SK-N-SH (cell line): ENCODE data around the gene TMEM63B. TPM values are rescaled to one million over a fixed set of nuclear protein-coding genes. Genes with fewer than 3 reads are reported as not detected.
A peak's percentile ranks its signal among the peaks of the same experiment; 100 is the strongest.

ENCODE experiments used
- CTCF ChIA-PET: fragments of 300-600, 350-600 bp; formaldehyde crosslinking; extraction: SDS; loops from one replicate; lab custom pipeline; 2021; lab: Yijun Ruan, JAX
- POLR2A ChIA-PET: fragments of 350-600 bp; sonication (Branson Sonifier 250); formaldehyde crosslinking; extraction: SDS; loops from one replicate; lab custom pipeline; 2020; ENCODE audit warnings: antibody characterized with exemption, inconsistent platforms; lab: Yijun Ruan, JAX
- DNase-seq: peaks from one replicate; pipeline ENCODE4 v3.0.0; 2012
- H2AFZ ChIP-seq: fragments of 200-600 bp; sonication (generic); 2 replicates; pipeline ENCODE4 v1.8.1; 2016; ENCODE audit warnings: antibody characterized with exemption, mild to moderate bottlenecking, low read depth
- H3F3A ChIP-seq: fragments of 200-600 bp; sonication (generic); replicated peaks from 2 replicates; pipeline ENCODE3; 2016; ENCODE audit warnings: antibody characterized with exemption, mild to moderate bottlenecking; ENCODE audit not compliant: insufficient read depth
- H3K27ac ChIP-seq, 2 experiments: fragments of 200-500 bp in 1 of 2; fragments of 200-600 bp in 1 of 2; sonication (Bioruptor generic) in 1 of 2; sonication (generic), shearing (Covaris generic) in 1 of 2; 2 replicates each; pipeline versions ENCODE4 v1.5.1 to v1.6.1; 2014 to 2016; ENCODE audit warnings: low read depth in 2 of 2, inconsistent platforms in 1 of 2, low read length in 1 of 2, mild to moderate bottlenecking in 1 of 2, mixed read lengths in 1 of 2
- H3K27me3 ChIP-seq: fragments of 200-600 bp; sonication (generic), shearing (Covaris generic); 2 replicates; pipeline ENCODE4 v1.6.1; 2016; ENCODE audit warnings: mixed run types; ENCODE audit not compliant: insufficient read depth
- H3K36me3 ChIP-seq, 2 experiments: fragments of 200-500 bp in 1 of 2; fragments of 200-600 bp in 1 of 2; sonication (Bioruptor generic) in 1 of 2; sonication (generic) in 1 of 2; replicated peaks in 1 of 2; 2 replicates each; pipeline versions ENCODE3 to v1.5.1; 2014 to 2016; ENCODE audit warnings: low read length in 1 of 2, mild to moderate bottlenecking in 1 of 2; ENCODE audit not compliant: insufficient read depth in 2 of 2, control insufficient read depth in 1 of 2
- H3K4me1 ChIP-seq, 2 experiments: fragments of 200-500 bp in 1 of 2; fragments of 200-600 bp in 1 of 2; sonication (Bioruptor generic) in 1 of 2; sonication (generic), shearing (Covaris generic) in 1 of 2; 2 replicates each; pipeline versions ENCODE4 v1.5.1 to v1.6.1; 2014 to 2016; ENCODE audit warnings: low read depth in 1 of 2, low read length in 1 of 2, mixed run types in 1 of 2; ENCODE audit not compliant: insufficient read depth in 2 of 2, control insufficient read depth in 1 of 2
- H3K4me2 ChIP-seq: fragments of 200-600 bp; sonication (generic), shearing (Covaris generic); 2 replicates; pipeline ENCODE4 v1.6.1; 2017; ENCODE audit warnings: mixed run types
- H3K4me3 ChIP-seq, 2 experiments: fragments of 200-500 bp in 1 of 2; fragments of 200-600 bp in 1 of 2; sonication (Bioruptor generic) in 1 of 2; sonication (generic), shearing (Covaris generic) in 1 of 2; 2 replicates each; pipeline versions ENCODE4 v1.5.1 to v1.8.1; 2014 to 2016; ENCODE audit warnings: low read depth in 2 of 2, inconsistent platforms in 1 of 2, low read length in 1 of 2, mild to moderate bottlenecking in 1 of 2, mixed read lengths in 1 of 2, moderate library complexity in 1 of 2
- H3K79me2 ChIP-seq: fragments of 200-600 bp; sonication (generic); 2 replicates; pipeline ENCODE4 v1.8.1; 2017; ENCODE audit warnings: mild to moderate bottlenecking; ENCODE audit not compliant: insufficient read depth
- H3K9ac ChIP-seq: fragments of 200-600 bp; sonication (generic); 2 replicates; pipeline ENCODE4 v1.6.1; 2017; ENCODE audit warnings: mixed run types
- H3K9me2 ChIP-seq: fragments of 200-600 bp; sonication (generic); 2 replicates; pipeline ENCODE4 v1.6.1; 2017; ENCODE audit warnings: mixed run types
- H3K9me3 ChIP-seq: fragments of 200-600 bp; sonication (generic); 2 replicates; pipeline ENCODE4 v1.6.1; 2017; ENCODE audit warnings: mixed run types, mild to moderate bottlenecking, moderate library complexity
- H4K20me1 ChIP-seq: fragments of 200-600 bp; sonication (generic); 2 replicates; pipeline ENCODE4 v1.6.1; 2017; ENCODE audit warnings: mild to moderate bottlenecking, mixed run types; ENCODE audit not compliant: insufficient read depth
- EP300 ChIP-seq, 2 experiments: IDR thresholded peaks; 2 replicates each; pipeline versions ENCODE4 v1.4.0 to v1.6.1; 2012; ENCODE audit warnings: borderline replicate concordance in 1 of 2, low read depth in 1 of 2, low read length in 1 of 2
- FOSL2 ChIP-seq: IDR thresholded peaks from 2 replicates; pipeline ENCODE4 v1.4.0; 2012; ENCODE audit warnings: low read depth, mild to moderate bottlenecking, moderate library complexity, borderline replicate concordance
- GATA2 ChIP-seq: sonication (generic); formaldehyde crosslinking; IDR thresholded peaks from 2 replicates; pipeline ENCODE4 v1.5.0; 2020; ENCODE audit warnings: mild to moderate bottlenecking, missing genetic modification reagents
- JUND ChIP-seq: IDR thresholded peaks from 2 replicates; pipeline ENCODE4 v1.4.0; 2012
- NFIC ChIP-seq: IDR thresholded peaks from 2 replicates; pipeline ENCODE4 v1.4.0; 2012; ENCODE audit warnings: borderline replicate concordance
- PBX3 ChIP-seq: IDR thresholded peaks from 2 replicates; pipeline ENCODE4; 2012
- TCF12 ChIP-seq: IDR thresholded peaks from 2 replicates; pipeline ENCODE4 v1.4.0; 2012
- WGBS: methylation state at CpG from one replicate; pipeline ENCODE4 v1.1.6; 2017; ENCODE audit warnings: low lambda C conversion rate; 5-methylcytosine and 5-hydroxymethylcytosine counted together
- polyA plus RNA-seq, 3 experiments: library from polyadenylated mRNA; depleted of rRNA; stranded (reverse); fragments of >200 nt; gene quantifications; 2 replicates each; pipeline ENCODE4 v1.2.3, GENCODE V29; 2012
- TF ChIP-seq, protein P1 (sequence below): IDR thresholded peaks from 2 replicates; pipeline ENCODE4 v1.4.0; 2012; ENCODE audit warnings: low read depth
- TF ChIP-seq, protein P2 (sequence below): fragments of 200-600 bp; sonication (generic); IDR thresholded peaks from 2 replicates; pipeline ENCODE4 v1.6.1; 2017; ENCODE audit warnings: antibody characterized with exemption, mild to moderate bottlenecking, moderate library complexity
- TF ChIP-seq, protein P3 (sequence below): IDR thresholded peaks from 2 replicates; pipeline ENCODE4 v1.4.0; 2012; ENCODE audit warnings: low read depth, borderline replicate concordance

TMEM63B gene
- polyA plus RNA-seq, 1 of the 3 experiments (the other 2 are of a cell fraction) = 52.7 TPM

DNA sequence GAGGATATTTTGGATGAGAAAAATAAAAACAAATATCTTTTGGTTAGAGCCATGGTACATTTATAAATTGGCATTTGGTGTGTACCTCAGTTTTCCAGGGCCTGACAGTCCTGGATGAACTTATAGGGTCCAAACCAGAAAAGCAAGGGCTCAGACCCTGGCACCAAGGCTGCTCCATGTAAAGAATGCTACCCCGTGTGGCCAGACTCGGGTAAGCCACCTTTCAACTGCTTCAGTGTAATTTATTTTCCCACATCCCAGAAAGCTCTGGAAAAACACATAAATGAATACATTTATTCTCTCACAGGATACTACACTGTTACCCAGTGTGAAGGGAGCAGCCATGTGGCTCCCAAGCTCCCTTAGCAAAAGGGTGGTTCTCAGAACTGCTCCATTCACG, 13.9 kb upstream of the TMEM63B start:
- Histone ChIP-seq H3K9me2 (no peaks in the 10 kb centered on the region), H3K27ac (no peak overlapping the region), H3K79me2 (peaks cover 55% of the 10 kb centered on the region), H3K9me3 (no peaks in the 10 kb centered on the region), H3K4me2 (no peak overlapping the region), H3K36me3 (peaks cover 21 to 52% of the 10 kb centered on the region in 2 experiments), H3K27me3 (no peaks in the 10 kb centered on the region), H3K4me1 (peaks cover 22 to 23% of the 10 kb centered on the region in 2 experiments; a peak in 2 of 4 replicates), H3F3A (peaks cover 7% of the 10 kb centered on the region), H4K20me1 (peaks cover 4% of the 10 kb centered on the region; the same call in 1 of the 2 replicates), H3K9ac (no peak overlapping the region), H3K4me3 (no peak overlapping the region), H2AFZ (no peak overlapping the region)
- DNase-seq = peak; percentile 31
- TF ChIP-seq, protein P1, sequence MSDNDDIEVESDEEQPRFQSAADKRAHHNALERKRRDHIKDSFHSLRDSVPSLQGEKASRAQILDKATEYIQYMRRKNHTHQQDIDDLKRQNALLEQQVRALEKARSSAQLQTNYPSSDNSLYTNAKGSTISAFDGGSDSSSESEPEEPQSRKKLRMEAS = no peak
- TF ChIP-seq, protein P2, sequence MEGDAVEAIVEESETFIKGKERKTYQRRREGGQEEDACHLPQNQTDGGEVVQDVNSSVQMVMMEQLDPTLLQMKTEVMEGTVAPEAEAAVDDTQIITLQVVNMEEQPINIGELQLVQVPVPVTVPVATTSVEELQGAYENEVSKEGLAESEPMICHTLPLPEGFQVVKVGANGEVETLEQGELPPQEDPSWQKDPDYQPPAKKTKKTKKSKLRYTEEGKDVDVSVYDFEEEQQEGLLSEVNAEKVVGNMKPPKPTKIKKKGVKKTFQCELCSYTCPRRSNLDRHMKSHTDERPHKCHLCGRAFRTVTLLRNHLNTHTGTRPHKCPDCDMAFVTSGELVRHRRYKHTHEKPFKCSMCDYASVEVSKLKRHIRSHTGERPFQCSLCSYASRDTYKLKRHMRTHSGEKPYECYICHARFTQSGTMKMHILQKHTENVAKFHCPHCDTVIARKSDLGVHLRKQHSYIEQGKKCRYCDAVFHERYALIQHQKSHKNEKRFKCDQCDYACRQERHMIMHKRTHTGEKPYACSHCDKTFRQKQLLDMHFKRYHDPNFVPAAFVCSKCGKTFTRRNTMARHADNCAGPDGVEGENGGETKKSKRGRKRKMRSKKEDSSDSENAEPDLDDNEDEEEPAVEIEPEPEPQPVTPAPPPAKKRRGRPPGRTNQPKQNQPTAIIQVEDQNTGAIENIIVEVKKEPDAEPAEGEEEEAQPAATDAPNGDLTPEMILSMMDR = peak; percentile 40
- TF ChIP-seq, protein P3, sequence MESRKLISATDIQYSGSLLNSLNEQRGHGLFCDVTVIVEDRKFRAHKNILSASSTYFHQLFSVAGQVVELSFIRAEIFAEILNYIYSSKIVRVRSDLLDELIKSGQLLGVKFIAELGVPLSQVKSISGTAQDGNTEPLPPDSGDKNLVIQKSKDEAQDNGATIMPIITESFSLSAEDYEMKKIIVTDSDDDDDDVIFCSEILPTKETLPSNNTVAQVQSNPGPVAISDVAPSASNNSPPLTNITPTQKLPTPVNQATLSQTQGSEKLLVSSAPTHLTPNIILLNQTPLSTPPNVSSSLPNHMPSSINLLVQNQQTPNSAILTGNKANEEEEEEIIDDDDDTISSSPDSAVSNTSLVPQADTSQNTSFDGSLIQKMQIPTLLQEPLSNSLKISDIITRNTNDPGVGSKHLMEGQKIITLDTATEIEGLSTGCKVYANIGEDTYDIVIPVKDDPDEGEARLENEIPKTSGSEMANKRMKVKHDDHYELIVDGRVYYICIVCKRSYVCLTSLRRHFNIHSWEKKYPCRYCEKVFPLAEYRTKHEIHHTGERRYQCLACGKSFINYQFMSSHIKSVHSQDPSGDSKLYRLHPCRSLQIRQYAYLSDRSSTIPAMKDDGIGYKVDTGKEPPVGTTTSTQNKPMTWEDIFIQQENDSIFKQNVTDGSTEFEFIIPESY = no peak
- ChIA-PET CTCF (interaction anchor here (0.6 to 12.1 kb wide), 4 partner anchors 10 to 56 kb away, joined by 3 to 103 read pairs (median 4); no protein-coding TSS in a partner anchor), POLR2A (no interaction called here)
- whole genome bisulfite sequencing = 54% methylated on average over 3 of the region's 3 CpGs

GRCh38 chr6:44115866-44116265, 11.5 kb upstream of the TMEM63B start:
- H3K79me2 ChIP-seq = peaks cover 79% of the 10 kb centered on the region
- peak overlapping the region; percentile 66 for H3K4me2 ChIP-seq
- DNase-seq = no peak

More at GRCh38 chr6:44115866-44116265, 11.5 kb upstream of the TMEM63B start:
- Histone ChIP-seq H3K4me1 (peaks cover 20 to 25% of the 10 kb centered on the region in 2 experiments; a peak in 2 of 4 replicates), H3K4me3 (0 out of 4 replicates have a peak overlapping the region, but pooled peaks of 1 of the 2 experiments have one; percentile 4), H3K27me3 (no peaks in the 10 kb centered on the region), H3K36me3 (peaks cover 21 to 31% of the 10 kb centered on the region in 2 experiments), H2AFZ (no peak overlapping the region), H3K9me2 (no peaks in the 10 kb centered on the region), H3K9me3 (no peaks in the 10 kb centered on the region), H3F3A (peaks cover 7% of the 10 kb centered on the region), H3K9ac (peak overlapping the region; percentile 46; the same call in 1 of the 2 replicates), H3K27ac (peak overlapping the region; percentile 61 to 77; a peak in 3 of 4 replicates), H4K20me1 (peaks cover 18% of the 10 kb centered on the region)
- POLR2A ChIA-PET = no interaction called here
- 38% methylated on average over 5 of the region's 5 CpGs for WGBS
- peak; percentile 23; the same call in 1 of the 2 replicates for TF ChIP-seq PBX3
- TF ChIP-seq EP300 (IDR thresholded peaks at IDR 0.05; ENCODE audit: borderline replicate concordance in 1 of 2, low read depth in 1 of 2, low read length in 1 of 2) = no peak
- peak; percentile 50; the same call in 1 of the 2 replicates for TF ChIP-seq JUND
- peak; percentile 74; the same call in 1 of the 2 replicates for TF ChIP-seq TCF12
- TF ChIP-seq GATA2 = no peak
- TF ChIP-seq, protein P2 = no peak
- TF ChIP-seq, protein P1 = peak; percentile 36; the same call in 1 of the 2 replicates
- TF ChIP-seq NFIC = peak; percentile 59
- peak; percentile 8; the same call in 1 of the 2 replicates for TF ChIP-seq FOSL2
- CTCF ChIA-PET = interaction anchor here (1.3 to 12.1 kb wide), 2 partner anchors 9 to 15 kb away, joined by 4 to 103 read pairs; no protein-coding TSS in a partner anchor
